Keratinocyte (primary cell): Measurements from ENCODE around the gene CAPZB.

Experiments used
- EZH2 ChIP-seq: IDR thresholded peaks from one replicate; pipeline ENCODE4 v1.6.1; 2012; ENCODE audit warnings: inconsistent platforms, mild to moderate bottlenecking, low read length, moderate library complexity
- TF ChIP-seq, protein P1 (sequence below), 3 experiments: IDR thresholded peaks in 1 of 3; conservative IDR thresholded peaks in 1 of 3; optimal IDR thresholded peaks in 1 of 3; 2 replicates in 2 of 3; 3 replicates in 1 of 3; pipeline versions ENCODE3 to v1.5.1; 2011; ENCODE audit warnings: low read length in 3 of 3, mild to moderate bottlenecking in 3 of 3, moderate library complexity in 2 of 3, control low read depth in 1 of 3, inconsistent platforms in 1 of 3; ENCODE audit not compliant: insufficient read depth in 2 of 3; ENCODE audit errors: extremely low read depth in 1 of 3

DNA sequence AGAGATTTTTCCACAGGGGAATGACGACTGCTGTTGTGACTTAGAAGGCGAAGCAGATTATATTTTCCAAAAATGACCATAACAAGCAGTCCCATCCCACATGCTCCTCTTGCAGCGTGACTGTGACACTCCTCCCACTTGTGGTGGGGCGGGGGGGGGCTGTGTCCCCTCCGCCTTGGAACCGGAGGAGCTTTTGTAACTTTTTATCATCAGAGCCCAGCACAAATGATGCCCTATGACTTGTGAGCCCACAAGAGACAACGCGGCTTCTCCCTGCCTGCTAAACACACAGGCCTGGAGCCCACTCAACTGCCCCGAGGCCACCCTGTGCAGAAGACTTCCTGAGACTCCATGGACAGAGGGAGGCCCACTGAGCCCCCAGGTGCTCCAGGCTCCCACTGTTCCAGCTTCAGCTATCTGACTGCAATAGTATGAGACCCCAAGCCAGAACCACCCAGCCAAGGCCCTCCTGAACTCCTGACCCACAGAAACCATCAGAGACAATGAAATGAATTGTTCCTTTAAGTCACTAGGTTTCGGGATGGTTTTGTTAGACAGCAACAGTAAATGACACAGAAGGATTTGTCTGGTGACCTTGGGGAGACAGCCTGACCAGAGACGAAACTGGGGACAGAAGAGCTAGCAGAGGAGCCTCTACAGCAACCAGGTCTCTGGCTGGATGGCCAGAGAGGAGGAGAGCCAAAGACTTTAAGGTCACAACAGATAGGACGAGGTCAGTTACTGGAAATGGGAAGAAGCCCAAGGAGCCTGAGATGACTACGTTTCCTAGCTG, 58.8 kb downstream of the CAPZB start:
- TF ChIP-seq EZH2 = no peak
- TF ChIP-seq, protein P1, sequence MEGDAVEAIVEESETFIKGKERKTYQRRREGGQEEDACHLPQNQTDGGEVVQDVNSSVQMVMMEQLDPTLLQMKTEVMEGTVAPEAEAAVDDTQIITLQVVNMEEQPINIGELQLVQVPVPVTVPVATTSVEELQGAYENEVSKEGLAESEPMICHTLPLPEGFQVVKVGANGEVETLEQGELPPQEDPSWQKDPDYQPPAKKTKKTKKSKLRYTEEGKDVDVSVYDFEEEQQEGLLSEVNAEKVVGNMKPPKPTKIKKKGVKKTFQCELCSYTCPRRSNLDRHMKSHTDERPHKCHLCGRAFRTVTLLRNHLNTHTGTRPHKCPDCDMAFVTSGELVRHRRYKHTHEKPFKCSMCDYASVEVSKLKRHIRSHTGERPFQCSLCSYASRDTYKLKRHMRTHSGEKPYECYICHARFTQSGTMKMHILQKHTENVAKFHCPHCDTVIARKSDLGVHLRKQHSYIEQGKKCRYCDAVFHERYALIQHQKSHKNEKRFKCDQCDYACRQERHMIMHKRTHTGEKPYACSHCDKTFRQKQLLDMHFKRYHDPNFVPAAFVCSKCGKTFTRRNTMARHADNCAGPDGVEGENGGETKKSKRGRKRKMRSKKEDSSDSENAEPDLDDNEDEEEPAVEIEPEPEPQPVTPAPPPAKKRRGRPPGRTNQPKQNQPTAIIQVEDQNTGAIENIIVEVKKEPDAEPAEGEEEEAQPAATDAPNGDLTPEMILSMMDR (optimal IDR thresholded peaks at IDR 0.05 in 1 of 3, IDR thresholded peaks at IDR 0.05 in 1 of 3, conservative IDR thresholded peaks at IDR 0.05 in 1 of 3; ENCODE audit: extremely low read depth in 1 of 3, insufficient read depth in 2 of 3, low read length in 3 of 3) = no peak
